Natural killer cell (primary cell): ENCODE results near the gene SCYL3. TPM values are rescaled to one million over a fixed set of nuclear protein-coding genes. Genes with fewer than 3 reads are reported as not detected.

Experiments
- ATAC-seq, 3 donors: fragments of 150-1000 bp in 2 of 3; fragments of 200-7000 bp in 1 of 3; cut with Tn5 transposase; 1 replicate in 1 of 3; 2 replicates in 2 of 3; pipeline ENCODE4 v1.10.0; 2021; ENCODE audit warnings: mild to moderate bottlenecking in 2 of 3, moderate library complexity in 2 of 3
- DNase-seq, 2 donors: peaks; one replicate each; pipeline versions ENCODE4 v3.0.0 to v3.0.0-alpha.2; 2013 to 2021; ENCODE audit warnings: mixed read lengths in 1 of 2
- H3K27ac ChIP-seq: one replicate; pipeline ENCODE4 v1.5.1; 2013; ENCODE audit warnings: mild to moderate bottlenecking, low read length
- H3K27me3 ChIP-seq: one replicate; pipeline ENCODE4 v1.6.1; 2013; ENCODE audit warnings: low read length; ENCODE audit not compliant: control insufficient read depth, insufficient read depth
- H3K36me3 ChIP-seq: one replicate; pipeline ENCODE4 v1.6.1; 2013; ENCODE audit warnings: low read length; ENCODE audit not compliant: control insufficient read depth, insufficient read depth
- H3K4me1 ChIP-seq: one replicate; pipeline ENCODE4 v1.6.1; 2013; ENCODE audit warnings: low read length; ENCODE audit not compliant: control insufficient read depth, insufficient read depth
- H3K4me3 ChIP-seq: one replicate; pipeline ENCODE4 v1.5.1; 2013; ENCODE audit warnings: low read length
- H3K9me3 ChIP-seq: one replicate; pipeline ENCODE4 v1.6.1; 2013; ENCODE audit warnings: low read length; ENCODE audit not compliant: control insufficient read depth, insufficient read depth
- H3K27ac Mint-ChIP-seq, 2 donors: one replicate each; pipeline ENCODE4 v1.8.0; 2022; ENCODE audit warnings: mild to moderate bottlenecking in 2 of 2, mixed read lengths in 2 of 2, moderate library complexity in 1 of 2
- H3K27me3 Mint-ChIP-seq, 2 donors: one replicate each; pipeline ENCODE4 v1.8.0; 2022; ENCODE audit warnings: low read depth in 2 of 2, mixed read lengths in 2 of 2
- H3K36me3 Mint-ChIP-seq: one replicate; pipeline ENCODE4 v1.8.0; 2022; ENCODE audit warnings: mixed read lengths
- H3K4me1 Mint-ChIP-seq, 2 donors: one replicate each; pipeline ENCODE4 v1.8.0; 2022; ENCODE audit warnings: mixed read lengths in 2 of 2
- H3K4me3 Mint-ChIP-seq: one replicate; pipeline ENCODE4 v1.8.0; 2022; ENCODE audit warnings: mild to moderate bottlenecking, moderate library complexity, mixed read lengths
- H3K9me3 Mint-ChIP-seq, 2 donors: one replicate each; pipeline ENCODE4 v1.8.0; 2022; ENCODE audit warnings: mixed read lengths in 2 of 2
- WGBS: methylation state at CpG from one replicate; pipeline ENCODE4 v1.1.7; 2013; ENCODE audit warnings: missing lambda C conversion rate; ENCODE audit not compliant: insufficient coverage; 5-methylcytosine and 5-hydroxymethylcytosine counted together
- intact Hi-C: fragments of 100-400 bp; cut with micrococcal nuclease; formaldehyde crosslinking; loops from one replicate; pipeline ENCODE4 v1.14.2; 2022
- total RNA-seq, 4 donors: library from RNA; stranded (reverse); fragments of 120-200 nt in 1 of 4; gene quantifications; one replicate each; pipeline versions ENCODE4 v1.2.3 to v1.2.4, GENCODE V29; 2013 to 2022
- TF ChIP-seq, protein P1 (sequence below): fragments of 200-600 bp; IDR thresholded peaks from one replicate; pipeline ENCODE4 v1.8.0; 2022; ENCODE audit warnings: antibody characterized with exemption

SCYL3 gene
- total RNA-seq, 3 donors from 2014 or later (not counting 1 experiment from before 2014, with no cell fraction given) = 6.0 to 12.3 (median 7.0) TPM

- intact Hi-C loops = loop anchor here (2.0 to 5.0 kb wide), 5 partner anchors 98 to 1889 kb away; partner anchors contain the start of genes GORAB, METTL13, METTL18 and PRRC2C
- no peaks in the 10 kb centered on the region for H3K9me3 Mint-ChIP-seq
- peaks cover 8 to 9% of the 10 kb centered on the region in 2 donors for H3K27me3 Mint-ChIP-seq
- H3K9me3 ChIP-seq = no peaks in the 10 kb centered on the region
- ATAC-seq = peak in 1 of 3 donors; percentile 0
- H3K27ac ChIP-seq = peak overlapping the region; percentile 91
- H3K4me1 Mint-ChIP-seq = peaks cover 46 to 49% of the 10 kb centered on the region in 2 donors
- peak in 1 of 2 donors; percentile 41 for DNase-seq
- H3K27me3 ChIP-seq = no peaks in the 10 kb centered on the region
- H3K36me3 Mint-ChIP-seq = no peaks in the 10 kb centered on the region
- TF ChIP-seq, protein P1, sequence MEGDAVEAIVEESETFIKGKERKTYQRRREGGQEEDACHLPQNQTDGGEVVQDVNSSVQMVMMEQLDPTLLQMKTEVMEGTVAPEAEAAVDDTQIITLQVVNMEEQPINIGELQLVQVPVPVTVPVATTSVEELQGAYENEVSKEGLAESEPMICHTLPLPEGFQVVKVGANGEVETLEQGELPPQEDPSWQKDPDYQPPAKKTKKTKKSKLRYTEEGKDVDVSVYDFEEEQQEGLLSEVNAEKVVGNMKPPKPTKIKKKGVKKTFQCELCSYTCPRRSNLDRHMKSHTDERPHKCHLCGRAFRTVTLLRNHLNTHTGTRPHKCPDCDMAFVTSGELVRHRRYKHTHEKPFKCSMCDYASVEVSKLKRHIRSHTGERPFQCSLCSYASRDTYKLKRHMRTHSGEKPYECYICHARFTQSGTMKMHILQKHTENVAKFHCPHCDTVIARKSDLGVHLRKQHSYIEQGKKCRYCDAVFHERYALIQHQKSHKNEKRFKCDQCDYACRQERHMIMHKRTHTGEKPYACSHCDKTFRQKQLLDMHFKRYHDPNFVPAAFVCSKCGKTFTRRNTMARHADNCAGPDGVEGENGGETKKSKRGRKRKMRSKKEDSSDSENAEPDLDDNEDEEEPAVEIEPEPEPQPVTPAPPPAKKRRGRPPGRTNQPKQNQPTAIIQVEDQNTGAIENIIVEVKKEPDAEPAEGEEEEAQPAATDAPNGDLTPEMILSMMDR = no peak
- peak overlapping the region; percentile 94 for H3K4me3 Mint-ChIP-seq
- under 1% methylated on average over 51 of the region's 51 CpGs for WGBS
- peaks cover 6% of the 10 kb centered on the region for H3K36me3 ChIP-seq
- H3K27ac Mint-ChIP-seq = peak overlapping the region; percentile 100
- peak overlapping the region; percentile 94 for H3K4me3 ChIP-seq
- H3K4me1 ChIP-seq = peaks cover 20% of the 10 kb centered on the region
These were observed 610 bp downstream of the SCYL3 start for GRCh38 chr1:169892927-169893644.

DNA sequence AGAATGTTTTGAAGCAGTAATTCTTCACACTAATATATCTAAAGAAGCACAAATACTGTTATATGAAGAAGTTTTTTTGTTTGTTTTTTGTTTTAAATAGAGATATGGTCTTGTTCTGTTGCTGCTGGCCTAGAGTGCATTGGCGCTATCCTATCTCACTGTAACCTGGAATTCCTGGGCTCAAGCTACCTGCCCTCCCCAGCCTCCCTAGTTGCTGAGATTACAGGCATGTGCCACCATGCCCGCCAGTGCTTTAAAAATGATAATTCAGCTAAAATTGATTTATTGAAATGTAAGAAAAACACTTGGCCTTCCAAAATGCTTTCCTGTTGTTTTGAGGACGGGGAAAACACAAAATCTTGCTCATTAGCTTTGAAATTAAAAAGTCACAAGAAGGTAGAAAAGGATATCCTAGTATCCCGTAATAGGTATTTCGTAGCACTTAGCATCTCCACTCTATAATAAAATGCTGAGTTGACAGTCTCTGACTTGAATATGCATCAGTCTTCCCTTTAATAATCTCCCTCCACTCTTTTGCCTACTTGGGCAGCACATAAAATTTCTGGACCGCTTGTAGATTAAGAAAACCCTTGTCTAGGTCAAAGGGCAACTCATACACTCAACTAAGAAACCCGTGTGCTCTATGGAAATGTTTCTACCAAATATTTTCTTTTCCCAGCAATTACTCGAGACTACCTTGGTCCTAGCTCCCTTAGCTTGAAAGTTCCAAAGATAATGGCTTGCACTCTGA lies 1.3 kb downstream of the SCYL3 start:
- peak overlapping the region; percentile 94 for H3K4me3 ChIP-seq

GRCh38 chr1:169891539-169891885 lies 2.2 kb downstream of the SCYL3 start:
- ATAC-seq (no peak), DNase-seq (no peak)
- TF ChIP-seq, protein P1 = no peak
- H3K27ac Mint-ChIP-seq = peak overlapping the region; percentile 100
- H3K9me3 ChIP-seq = no peaks in the 10 kb centered on the region
- H3K27ac ChIP-seq = peak overlapping the region; percentile 78
- intact Hi-C loops = loop anchor here (5.0 kb wide), 4 partner anchors 199 to 1891 kb away; partner anchors contain the start of genes GORAB, METTL13 and PRRC2C
- peaks cover 5% of the 10 kb centered on the region for H3K36me3 Mint-ChIP-seq
- WGBS = 92% methylated on average over 1 of the region's 2 CpGs
- H3K9me3 Mint-ChIP-seq = no peaks in the 10 kb centered on the region
- H3K4me3 ChIP-seq = no peak overlapping the region
- peaks cover 21% of the 10 kb centered on the region for H3K36me3 ChIP-seq
- no peaks in the 10 kb centered on the region for H3K27me3 ChIP-seq
- peak overlapping the region; percentile 78 for H3K4me3 Mint-ChIP-seq
- peaks cover 46 to 49% of the 10 kb centered on the region in 2 donors for H3K4me1 Mint-ChIP-seq
- peaks cover 20% of the 10 kb centered on the region for H3K4me1 ChIP-seq
- H3K27me3 Mint-ChIP-seq = peaks cover 0 to 4% of the 10 kb centered on the region in 2 donors

More for the DNA sequence above, 1.3 kb downstream of the SCYL3 start:
- WGBS = 63% methylated on average over 8 of the region's 8 CpGs
- no peaks in the 10 kb centered on the region for H3K36me3 Mint-ChIP-seq
- Histone ChIP-seq H3K36me3 (peaks cover 13% of the 10 kb centered on the region), H3K9me3 (no peaks in the 10 kb centered on the region), H3K27ac (peak overlapping the region; percentile 91), H3K4me1 (peaks cover 20% of the 10 kb centered on the region), H3K27me3 (no peaks in the 10 kb centered on the region)
- peaks cover 46 to 49% of the 10 kb centered on the region in 2 donors for H3K4me1 Mint-ChIP-seq
- no peaks in the 10 kb centered on the region for H3K9me3 Mint-ChIP-seq
- peak overlapping the region; percentile 100 for H3K27ac Mint-ChIP-seq
- ATAC-seq (no peak), DNase-seq (no peak)
- TF ChIP-seq, protein P1 = no peak
- intact Hi-C loops = loop anchor here (2.0 to 5.0 kb wide), 5 partner anchors 98 to 1890 kb away; partner anchors contain the start of genes GORAB, METTL13, METTL18 and PRRC2C
- peak overlapping the region; percentile 94 for H3K4me3 Mint-ChIP-seq
- H3K27me3 Mint-ChIP-seq = peaks cover 2 to 6% of the 10 kb centered on the region in 2 donors
